Forelimb muscle (tissue), 1 donor: ENCODE measurements around the gene ADM2. TPM values are rescaled to one million over a fixed set of nuclear protein-coding genes. Genes with fewer than 3 reads are reported as not detected.
"Not testable (repeated sequence)": the region's sequence is repeated elsewhere in the genome, so short reads cannot be mapped to it uniquely, and the experiment has no call there.

ENCODE experiments used
- DNase-seq: peaks from one replicate; pipeline ENCODE4 v3.0.0-alpha.2; 2013; ENCODE audit warnings: low read depth
- polyA plus RNA-seq: library from polyadenylated mRNA; unstranded; fragments of 120-200 nt; gene quantifications from one replicate; pipeline ENCODE4 v1.2.1, GENCODE V29; 2013; ENCODE audit not compliant: insufficient read length

ADM2 gene
- polyA plus RNA-seq, 1 donor, result 0.30 TPM

DNA sequence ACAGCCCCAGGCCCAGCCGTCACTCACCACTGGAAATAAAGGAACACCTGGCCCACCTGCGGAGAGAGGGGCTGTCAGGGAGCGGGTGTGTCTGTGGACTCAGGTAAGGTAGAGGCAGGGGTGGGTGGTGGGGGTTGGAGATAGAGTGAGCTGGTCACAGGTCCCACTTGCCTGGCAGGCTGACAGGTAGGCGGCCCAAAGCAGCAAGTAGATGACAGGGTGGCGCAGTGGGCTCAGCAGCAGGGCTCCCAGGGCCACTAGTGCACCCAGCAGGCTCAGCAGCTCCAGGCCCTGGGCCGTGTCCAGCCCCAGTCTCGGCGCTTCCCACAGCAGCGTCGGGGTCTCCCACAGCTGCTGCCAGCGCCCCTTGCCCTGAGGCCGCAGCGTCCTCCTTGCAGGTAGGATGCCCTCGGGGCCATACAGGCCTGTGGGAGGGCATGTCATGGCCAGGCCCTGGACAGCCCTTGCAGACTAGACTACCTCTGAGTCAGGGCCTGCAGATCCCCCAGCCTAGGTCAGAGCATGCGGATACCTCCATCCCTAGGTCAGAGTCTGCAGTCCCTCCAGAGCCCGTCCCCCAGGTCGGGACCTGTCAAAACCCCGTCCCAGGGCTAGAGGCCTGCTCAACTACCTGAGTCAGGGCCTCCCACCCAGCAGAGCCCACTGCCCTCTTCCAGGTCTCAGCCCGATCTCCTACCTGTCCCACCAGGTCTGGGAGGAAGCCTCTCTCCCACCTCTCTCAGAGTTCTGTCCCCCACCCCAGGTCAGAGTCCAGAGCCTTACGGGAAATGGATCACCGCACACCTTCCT is 25.5 kb downstream of the ADM2 start:
- no peak for DNase-seq

DNA sequence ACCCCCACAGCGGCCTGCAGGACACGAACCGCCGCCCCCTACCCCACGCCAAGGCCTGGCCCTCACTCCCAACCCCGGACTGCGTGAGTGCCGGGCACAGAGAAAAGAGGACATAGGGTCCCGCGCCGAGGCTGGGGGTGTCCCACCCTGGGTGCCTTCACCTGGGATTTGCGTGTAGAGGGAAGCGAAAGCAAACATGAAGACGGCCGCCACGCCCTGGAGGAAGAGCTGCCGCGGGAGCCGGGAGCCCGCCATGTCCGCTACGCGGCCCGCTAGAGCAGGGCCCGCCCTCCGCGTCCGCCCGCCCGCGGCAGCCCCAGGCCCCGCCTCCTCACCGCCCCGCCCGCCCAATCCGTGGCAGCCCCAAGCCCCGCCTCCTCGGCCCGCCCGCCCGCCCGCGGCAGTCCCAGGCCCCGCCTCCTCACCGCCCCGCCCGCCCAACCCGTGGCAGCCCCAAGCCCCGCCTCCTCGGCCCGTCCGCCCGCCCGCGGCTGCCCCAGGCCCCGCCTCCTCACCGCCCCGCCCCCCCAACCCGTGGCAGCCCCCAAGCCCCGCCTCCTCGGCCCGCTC is 26.2 kb downstream of the ADM2 start, which contains the start of gene LMF2:
LMF2 (minus strand) TSS at position 282 of the 570 bp plus-strand sequence; CDS start at position 255, 27 bp downstream.
- no peak for DNase-seq

DNA sequence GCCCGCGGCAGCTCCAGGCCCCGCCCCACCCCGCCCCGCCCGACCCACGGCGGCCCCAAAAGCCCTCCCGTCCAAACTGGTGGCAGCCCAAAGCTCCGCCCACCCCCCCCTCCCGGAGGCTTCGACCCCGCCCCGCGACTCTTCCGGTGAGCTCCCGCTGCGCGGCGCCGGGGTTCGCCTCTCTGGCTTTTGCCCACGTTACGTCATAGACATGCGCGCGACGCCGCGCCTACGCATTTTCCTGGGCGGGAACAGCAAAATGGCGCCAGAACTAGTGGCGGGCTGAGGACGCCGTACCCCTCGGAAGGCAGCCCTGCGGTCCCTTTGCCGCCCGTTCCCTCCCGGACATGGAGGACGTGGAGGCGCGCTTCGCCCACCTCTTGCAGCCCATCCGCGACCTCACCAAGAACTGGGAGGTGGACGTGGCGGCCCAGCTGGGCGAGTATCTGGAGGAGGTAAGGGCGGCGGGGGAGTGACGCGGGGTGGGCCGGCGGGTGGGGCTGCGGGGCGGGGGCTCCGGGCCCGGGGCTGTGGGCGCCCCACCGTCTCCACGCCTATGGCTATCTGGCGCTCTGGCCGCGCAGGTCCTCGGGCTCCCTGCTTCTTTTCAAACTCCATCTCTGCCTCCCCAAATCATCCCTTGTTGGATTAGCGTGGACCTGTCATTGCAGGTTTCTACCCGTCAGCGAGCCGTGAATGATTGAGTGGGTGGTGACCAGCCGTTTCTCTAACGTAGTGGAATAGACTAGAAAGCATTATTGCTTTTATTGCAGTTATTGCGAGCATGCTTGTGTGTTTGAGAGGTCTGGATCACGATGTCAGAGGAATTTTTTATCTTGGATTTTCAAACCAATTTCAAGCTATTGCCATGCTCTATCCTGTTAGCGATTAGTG is 26.9 kb downstream of the ADM2 start, which contains the start of gene NCAPH2:
NCAPH2 (plus strand) TSS at position 234 of the 894 bp plus-strand sequence; CDS start at position 348, 114 bp downstream.
- peak; percentile 94 for DNase-seq

DNA sequence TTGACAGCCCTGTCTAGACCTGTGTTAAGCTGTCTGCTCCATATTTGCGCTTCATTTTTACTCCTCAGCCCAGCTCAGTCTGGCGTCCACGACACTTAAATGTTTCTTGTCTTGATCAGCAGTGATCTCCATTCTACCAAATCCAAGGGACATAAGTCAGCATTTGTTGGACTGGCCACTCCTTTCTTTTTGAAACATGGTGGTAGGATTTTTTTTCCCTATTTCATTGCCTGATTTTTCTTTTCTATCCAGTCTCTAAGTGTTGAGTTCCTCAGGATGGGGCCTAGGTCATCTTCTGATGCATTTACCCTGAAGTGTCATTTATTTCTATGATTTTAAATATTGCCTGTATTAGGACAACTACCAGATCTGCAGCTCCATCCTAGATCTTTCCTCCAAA is 27.6 kb downstream of the ADM2 start:
- no peak for DNase-seq

DNA sequence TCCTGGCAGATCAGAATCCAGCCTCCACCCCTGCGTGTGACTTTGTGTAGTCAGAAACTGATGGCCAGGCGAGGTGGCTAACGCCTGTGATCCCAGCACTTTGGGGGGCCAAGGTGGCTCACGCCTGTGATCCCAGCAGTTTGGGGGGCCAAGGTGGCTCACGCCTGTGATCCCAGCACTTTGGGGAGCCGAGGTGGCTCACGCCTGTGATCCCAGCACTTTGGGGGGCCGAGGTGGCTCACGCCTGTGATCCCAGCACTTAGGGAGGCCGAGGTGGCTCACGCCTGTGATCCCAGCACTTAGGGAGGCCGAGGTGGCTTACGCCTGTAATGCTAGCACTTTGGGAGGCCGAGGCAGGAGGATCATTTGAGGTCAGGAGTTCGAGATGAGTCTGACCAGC is 31.8 kb downstream of the ADM2 start:
- no peak for DNase-seq

DNA sequence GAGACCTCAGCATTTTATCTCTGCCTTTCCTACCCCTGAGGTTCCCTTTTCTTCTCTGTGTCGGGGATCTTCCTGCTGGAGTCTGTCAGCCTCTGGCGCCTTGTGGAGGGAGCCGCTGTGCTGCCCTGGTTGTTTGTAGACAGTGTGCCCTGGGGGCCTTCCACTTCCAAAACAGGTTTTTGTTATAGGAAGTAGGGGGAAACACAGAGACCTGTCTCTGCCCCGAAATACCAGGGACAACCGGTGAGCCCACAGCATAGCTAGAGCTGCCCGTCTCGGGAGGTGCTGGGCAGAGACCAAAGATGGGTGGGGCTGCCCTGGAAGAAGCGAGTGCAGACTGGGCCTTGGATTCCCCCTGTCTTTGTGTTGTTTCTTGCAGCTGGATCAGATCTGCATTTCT is 34.7 kb downstream of the ADM2 start:
- no peak for DNase-seq

DNA sequence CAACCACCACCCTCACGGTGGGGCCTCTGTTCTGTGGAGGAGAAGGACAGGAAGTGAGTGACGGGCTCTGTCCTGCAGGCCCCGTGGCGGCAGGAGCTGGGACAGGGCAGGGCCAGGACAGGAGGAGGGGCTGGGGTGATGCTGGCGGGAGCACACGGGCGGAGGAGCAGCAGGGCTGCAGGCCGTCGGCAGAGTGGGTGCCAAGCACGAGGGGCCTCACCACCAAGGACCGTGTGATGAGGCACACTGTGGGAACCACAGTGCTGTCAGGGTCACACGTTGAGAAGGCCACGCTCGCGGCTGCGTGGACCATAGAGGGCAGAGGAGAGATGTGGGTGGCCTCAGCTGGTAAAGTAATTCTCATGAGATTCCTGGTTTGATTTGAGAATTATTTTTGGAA is 35.5 kb downstream of the ADM2 start:
- DNase-seq, result no peak

DNA sequence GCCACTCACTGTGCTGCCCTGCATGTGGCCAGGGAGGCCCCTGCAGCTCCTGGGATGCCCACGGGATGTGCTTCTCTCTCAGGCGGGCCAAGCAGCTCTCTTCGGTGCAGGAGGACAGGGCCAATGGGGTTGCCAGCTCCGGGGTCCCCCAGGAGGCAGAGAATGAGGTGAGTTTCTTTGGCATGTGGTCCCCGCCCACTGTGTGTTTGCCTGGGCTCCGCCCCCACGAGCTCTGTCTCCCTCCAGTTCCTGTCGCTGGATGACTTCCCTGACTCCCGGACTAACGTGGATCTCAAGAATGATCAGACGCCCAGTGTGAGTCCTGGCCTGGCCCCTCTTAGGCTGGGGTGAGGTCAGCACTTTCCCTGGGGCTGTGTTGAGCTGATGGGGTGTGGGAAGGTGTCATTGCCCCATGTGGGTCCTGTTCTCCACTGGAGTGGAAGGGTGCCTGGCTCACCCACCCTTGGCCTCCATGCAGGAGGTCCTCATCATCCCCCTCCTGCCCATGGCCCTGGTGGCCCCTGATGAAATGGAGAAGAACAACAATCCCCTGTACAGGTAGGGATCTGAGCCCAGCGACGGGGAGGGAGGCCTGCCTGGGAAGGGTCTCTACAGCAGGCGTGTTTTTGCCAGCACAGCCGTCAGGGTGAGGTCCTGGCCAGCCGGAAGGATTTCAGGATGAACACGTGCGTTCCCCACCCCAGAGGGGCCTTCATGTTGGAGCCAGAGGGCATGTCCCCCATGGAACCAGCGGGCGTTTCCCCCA is 36.3 kb downstream of the ADM2 start:
- DNase-seq, result no peak

DNA sequence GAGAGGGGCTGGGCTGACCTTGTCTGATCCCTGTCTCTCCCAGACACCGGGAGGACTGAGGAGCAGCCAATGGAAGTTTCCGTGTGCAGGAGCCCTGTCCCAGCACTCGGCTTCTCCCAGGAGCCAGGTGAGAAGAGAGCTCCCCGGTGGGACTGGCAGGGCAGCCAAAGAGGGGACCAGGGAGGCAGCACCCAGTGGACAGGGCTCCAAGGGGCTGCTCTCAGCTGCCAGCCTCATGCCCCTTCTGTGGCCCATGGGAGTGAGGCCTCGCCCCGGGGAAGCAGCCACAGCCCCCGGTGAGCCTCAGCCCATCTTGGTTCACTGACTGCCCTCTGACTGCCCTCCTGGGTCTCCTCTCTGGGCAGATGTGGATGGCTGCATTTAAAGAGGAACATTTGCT is 37.3 kb downstream of the ADM2 start:
- DNase-seq, result no peak

DNA sequence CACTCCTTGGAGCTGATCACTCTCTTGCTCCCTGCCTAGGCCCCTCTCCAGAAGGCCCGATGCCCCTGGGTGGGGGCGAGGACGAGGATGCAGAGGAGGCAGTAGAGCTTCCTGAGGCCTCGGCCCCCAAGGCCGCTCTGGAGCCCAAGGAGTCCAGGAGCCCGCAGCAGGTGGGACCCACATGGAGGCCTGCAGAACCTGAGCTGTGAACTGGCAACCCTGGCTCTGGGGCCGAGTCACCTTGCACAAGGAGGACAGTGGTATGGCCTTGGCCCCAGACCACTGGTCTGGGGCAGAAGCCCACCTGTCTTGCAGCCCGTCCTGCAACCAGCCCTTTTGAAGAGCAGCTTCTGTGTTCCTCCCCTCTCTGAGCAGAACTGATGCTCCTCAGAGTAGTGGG is 37.8 kb downstream of the ADM2 start:
- no peak for DNase-seq

DNA sequence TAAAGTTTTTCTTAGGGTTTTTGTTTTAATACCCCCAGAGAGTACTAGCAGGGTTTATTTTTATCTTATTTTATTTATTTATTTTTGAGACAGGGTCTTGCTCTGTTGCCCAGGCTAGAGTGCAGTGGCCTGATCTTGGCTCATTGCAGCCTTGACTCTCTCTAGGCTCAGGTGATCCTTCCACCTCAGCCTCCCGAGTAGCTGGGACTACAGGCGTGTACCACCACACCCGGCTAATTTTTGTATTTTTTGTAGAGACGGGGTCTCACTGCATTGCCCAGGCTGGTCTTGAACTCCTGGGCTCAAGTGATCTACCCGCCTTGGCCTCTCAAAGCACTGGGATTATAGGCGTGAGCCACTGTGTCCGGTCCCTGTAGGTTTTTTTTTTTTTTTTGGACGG is 38.8 kb downstream of the ADM2 start:
- DNase-seq, result not testable (repeated sequence)

DNA sequence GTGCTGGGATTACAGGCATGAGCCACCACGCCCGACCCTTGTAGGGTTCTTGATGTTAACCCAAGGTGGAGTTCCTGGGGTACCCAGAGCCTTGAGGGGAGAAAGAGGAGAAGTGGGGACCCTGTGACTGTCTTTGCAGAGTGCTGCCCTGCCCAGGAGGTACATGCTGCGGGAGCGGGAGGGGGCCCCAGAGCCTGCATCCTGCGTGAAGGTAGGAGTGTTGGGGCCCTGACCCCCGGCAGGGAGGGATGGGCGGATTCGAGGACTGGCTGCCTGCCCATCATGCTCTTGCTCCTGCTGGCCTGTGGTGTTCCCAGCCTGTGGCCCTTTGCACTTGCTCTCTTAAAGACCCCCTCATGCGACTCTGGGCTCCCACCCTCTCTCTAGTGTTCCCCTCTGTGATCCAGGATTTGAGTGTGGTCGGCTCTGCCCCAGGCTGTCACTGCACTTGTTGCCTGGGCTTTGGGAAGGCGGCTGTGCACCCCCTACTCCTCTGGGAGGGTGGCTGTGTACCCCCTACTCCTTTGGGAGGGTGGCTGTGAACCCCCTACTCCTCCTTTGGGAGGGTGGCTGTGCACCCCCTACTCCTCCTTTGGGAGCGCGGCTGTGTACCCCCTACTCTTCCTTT is 39.6 kb downstream of the ADM2 start:
- DNase-seq, result no peak

DNA sequence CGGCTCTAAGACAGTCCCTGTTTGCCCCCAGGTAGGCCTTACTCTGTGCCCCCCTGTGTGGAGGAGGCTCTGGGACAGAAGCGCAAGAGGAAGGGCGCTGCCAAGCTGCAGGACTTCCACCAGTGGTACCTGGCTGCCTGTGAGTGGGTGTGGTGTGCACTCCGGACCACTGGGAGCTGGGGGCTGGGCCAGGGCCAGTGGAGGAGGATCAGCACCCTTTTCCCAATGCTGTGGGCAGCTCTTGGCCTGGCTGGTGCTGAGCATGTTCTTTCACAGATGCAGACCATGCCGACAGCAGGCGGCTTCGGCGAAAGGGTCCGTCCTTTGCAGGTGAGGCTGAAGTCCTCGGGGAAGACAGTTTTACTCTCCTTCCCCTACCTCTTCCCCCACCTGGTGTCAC is 40.4 kb downstream of the ADM2 start:
- no peak for DNase-seq

DNA sequence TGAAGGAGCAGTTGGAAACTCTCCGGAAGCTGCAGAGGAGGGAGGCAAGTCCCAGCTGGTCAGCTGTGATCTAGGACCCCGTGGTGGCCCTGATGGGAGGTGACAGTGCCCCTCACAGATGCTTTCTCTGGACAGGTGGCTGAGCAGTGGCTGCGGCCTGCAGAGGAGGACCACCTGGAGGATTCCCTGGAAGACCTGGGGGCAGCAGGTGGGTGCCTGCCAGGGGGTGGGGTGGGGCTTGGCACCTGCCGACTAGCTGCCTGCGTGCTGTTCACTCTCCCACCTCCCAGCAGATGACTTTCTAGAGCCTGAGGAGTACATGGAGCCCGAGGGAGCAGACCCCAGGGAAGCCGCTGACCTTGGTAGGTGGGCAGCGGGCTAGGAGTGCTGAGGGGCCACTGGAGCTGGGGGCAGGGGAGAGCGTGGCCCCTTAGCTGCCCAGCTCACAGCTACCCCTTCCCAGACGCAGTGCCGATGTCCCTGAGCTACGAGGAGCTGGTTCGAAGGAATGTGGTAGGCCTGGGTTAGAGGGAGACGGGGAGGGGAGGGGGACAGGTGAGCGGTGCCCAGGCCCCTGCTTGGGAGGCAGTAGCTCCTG is 41.0 kb downstream of the ADM2 start:
- DNase-seq, result no peak

DNA sequence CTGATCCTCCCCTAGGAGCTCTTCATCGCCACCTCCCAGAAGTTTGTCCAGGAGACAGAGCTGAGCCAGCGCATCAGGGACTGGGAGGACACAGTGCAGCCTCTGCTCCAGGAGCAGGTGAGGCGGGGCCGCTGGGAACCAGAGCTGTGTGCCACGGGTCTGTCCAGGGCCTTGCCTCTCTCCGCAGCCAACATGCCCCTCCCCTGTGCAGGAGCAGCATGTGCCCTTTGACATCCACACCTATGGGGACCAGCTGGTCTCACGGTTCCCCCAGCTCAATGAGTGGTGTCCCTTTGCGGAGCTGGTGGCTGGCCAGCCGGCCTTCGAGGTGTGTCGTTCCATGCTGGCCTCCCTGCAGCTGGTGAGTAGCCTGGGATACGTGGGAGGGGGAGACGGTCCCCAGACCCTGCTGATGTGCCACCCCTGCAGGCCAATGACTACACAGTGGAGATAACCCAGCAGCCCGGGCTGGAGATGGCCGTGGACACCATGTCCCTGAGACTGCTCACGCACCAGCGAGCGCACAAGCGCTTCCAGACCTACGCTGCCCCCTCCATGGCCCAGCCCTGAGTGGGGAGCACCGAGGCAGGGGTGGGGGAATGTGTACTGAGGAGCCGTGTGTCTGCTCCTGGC is 41.6 kb downstream of the ADM2 start:
- DNase-seq, result no peak

DNA sequence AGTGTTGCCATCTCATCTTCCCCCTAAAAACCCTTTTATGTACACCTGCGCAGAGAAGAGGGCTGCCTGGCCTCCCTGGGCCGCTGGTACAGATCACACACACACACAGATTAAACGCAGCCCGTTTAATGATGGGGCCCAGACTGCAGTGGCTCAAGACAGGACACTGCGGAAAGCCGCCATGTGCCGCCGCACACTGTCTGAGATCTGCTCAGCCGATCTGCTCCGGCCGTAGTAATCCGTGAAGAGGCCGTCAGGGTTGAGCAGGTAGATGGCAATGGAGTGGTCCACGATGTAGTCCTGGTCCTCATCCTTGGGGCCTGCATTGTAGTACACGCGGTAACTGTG is 42.1 kb downstream of the ADM2 start:
- DNase-seq, result no peak

DNA sequence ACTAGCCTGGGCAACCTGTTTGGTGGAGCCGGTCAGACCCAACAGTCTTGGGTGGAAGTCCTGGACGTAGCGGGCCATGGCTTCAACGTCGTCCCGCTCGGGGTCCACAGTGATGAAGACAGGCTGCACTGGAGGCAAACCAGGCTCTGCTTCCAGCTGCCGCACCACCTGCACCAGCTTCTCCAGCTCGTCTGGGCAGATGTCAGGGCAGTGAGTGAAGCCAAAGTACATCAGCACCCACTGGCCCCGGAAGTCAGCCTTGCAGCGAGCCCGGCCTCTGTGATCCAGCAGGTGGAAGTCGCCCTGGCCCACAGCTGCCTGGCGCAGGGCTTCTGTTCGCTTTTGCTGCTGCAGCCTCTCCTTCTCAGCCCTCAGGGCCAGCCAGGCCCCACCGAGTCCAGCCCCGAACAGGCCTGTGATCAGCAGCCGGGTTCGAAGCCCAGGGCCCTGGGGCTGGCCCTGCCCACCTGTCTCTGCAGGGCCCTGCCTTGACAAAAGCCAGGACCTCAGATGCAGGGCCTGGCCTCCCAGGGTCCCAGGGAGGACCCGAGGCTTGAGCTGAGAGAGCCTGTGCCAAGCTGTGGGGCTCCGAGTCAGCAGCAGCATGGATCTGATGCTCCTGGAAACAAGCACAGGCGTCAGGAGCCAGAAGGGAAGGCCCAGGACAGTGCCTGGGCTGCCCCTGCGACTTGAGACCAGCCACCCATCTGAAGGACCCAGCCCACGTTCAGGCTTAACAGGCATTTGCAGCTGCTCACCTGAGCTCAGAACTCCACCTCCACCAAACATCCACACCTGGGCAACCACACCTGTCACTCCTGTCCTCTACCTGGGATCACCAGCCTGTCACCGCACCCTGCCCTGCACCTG is 42.7 kb downstream of the ADM2 start:
- no peak for DNase-seq

DNA sequence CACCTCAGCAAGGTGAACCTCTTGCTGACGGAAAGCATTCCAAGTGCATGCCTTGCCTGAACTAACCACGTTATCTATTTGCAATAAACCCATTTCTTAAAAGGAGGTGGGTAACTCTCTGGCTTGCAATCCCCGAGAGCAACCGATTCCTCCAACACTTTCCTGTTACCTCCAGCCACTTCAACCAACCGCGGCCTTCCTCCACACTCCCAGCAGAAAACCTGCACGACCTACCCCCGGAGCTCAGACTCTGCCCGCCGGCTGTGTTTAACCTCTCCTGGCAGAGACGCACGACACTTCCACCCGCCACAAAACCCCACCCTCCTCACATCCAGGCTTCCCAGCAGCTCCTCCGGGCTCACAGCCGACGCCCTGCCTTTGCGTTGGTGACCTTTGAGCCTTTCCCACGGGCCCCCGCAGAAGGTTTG is 43.3 kb downstream of the ADM2 start:
- DNase-seq, result no peak
